Gastrocnemius medialis (tissue), 4 donors: ENCODE results near the gene UNC13C. TPM values are rescaled to one million over a fixed set of nuclear protein-coding genes. Genes with fewer than 3 reads are reported as not detected.

Experiments
- ATAC-seq, 2 donors: fragments of 150-250 bp; one replicate each; pipeline ENCODE4 v1.9.1; 2016
- DNase-seq, 2 donors: peaks; one replicate each; pipeline ENCODE4 v3.0.0-alpha.2; 2019
- H3K27ac ChIP-seq, 4 donors: fragments of 200-600 bp; sonication (generic); 1 replicate in 1 of 4; 2 replicates in 3 of 4; pipeline ENCODE4 v1.5.1; 2016 to 2018; ENCODE audit warnings: mild to moderate bottlenecking in 2 of 4, moderate library complexity in 1 of 4
- H3K27me3 ChIP-seq, 3 donors: fragments of 200-600 bp; sonication (generic) in 2 of 3; 1 replicate in 1 of 3; 2 replicates in 2 of 3; pipeline versions ENCODE4 v1.5.1 to v1.6.0; 2016 to 2019; ENCODE audit warnings: mild to moderate bottlenecking in 1 of 3, moderate library complexity in 1 of 3
- H3K36me3 ChIP-seq, 2 donors: fragments of 200-600 bp; sonication (generic) in 1 of 2; one replicate each; pipeline ENCODE4 v1.5.1; 2017 to 2018
- H3K4me1 ChIP-seq, 2 donors: fragments of 200-600 bp; sonication (generic) in 1 of 2; one replicate each; pipeline ENCODE4 v1.5.1; 2016 to 2017; ENCODE audit warnings: mild to moderate bottlenecking in 2 of 2
- H3K4me3 ChIP-seq, 4 donors: fragments of 200-600 bp; sonication (generic) in 3 of 4; 1 replicate in 1 of 4; 2 replicates in 3 of 4; pipeline ENCODE4 v1.5.1; 2016 to 2019; ENCODE audit warnings: mild to moderate bottlenecking in 2 of 4
- H3K9me3 ChIP-seq, 3 donors: fragments of 200-600 bp; sonication (generic) in 2 of 3; 1 replicate in 1 of 3; 2 replicates in 2 of 3; pipeline ENCODE4 v1.5.1; 2016 to 2019
- CTCF ChIP-seq, 5 experiments: fragments of 450-650 bp in 3 of 5; fragments of 200-600 bp in 2 of 5; sonication (generic) in 2 of 5; IDR thresholded peaks in 4 of 5; conservative IDR thresholded peaks in 1 of 5; 1 replicate in 4 of 5; 2 replicates in 1 of 5; pipeline ENCODE4 v1.5.1; 2016 to 2019; ENCODE audit warnings: antibody characterized with exemption in 5 of 5, mild to moderate bottlenecking in 3 of 5, moderate library complexity in 3 of 5
- POLR2A ChIP-seq, 2 donors: fragments of 450-650 bp; IDR thresholded peaks; one replicate each; pipeline ENCODE4 v1.6.1; 2017; ENCODE audit warnings: antibody characterized with exemption in 2 of 2, mild to moderate bottlenecking in 2 of 2, moderate library complexity in 2 of 2
- in situ Hi-C, 4 donors: fragments of 200-750 bp; cut with MboI; loops; one replicate each; pipeline versions ENCODE4 v1.15.0 to v1.8.0; 2017; ENCODE audit warnings: low sequenced_read_pairs in 4 of 4
- intact Hi-C: fragments of 100-400 bp; cut with DNase I; formaldehyde crosslinking; loops from one replicate; pipeline ENCODE4 v1.15.1; 2023; ENCODE audit warnings: low total_unique reads
- total RNA-seq, 4 donors: library from RNA; depleted of rRNA; stranded (reverse); fragments of >200 nt; gene quantifications; one replicate each; pipeline versions ENCODE4 v1.1.0 to v1.2.3, GENCODE V29; 2016

The UNC13C gene
- total RNA-seq, 4 donors from 2014 or later, result 2.5 to 6.6 (median 3.6) TPM

DNA sequence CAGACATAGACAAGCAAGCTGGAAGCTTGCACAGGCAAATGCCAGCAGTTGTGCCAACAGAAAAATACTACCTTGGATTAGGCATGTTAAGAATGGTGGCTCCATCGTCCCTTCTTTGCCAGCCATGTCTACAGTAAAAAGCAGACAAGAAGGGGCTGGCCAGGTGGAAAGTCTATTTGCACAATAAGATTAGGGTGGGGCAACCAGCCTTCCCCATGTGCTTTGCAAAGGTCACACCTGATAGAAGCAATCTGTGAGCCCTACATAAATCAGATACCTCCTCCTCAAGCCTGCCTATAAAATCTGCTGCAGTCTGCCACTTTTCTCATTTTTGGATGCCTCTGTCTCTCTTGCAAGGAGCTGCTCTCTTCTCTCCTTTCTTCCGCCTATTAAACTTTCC is 662.6 kb downstream of the UNC13C start:
- no peak overlapping the region for H3K27ac ChIP-seq
- DNase-seq, result no peak
- no peak overlapping the region for H3K4me3 ChIP-seq
- in situ Hi-C loops (no loop called here), intact Hi-C loops (no loop called here)
- no peaks in the 10 kb centered on the region for H3K36me3 ChIP-seq
- TF ChIP-seq POLR2A (IDR thresholded peaks at IDR 0.05) (no peak), CTCF (IDR thresholded peaks at IDR 0.05 in 4 of 5, conservative IDR thresholded peaks at IDR 0.05 in 1 of 5) (no peak)
- H3K9me3 ChIP-seq, result no peaks in the 10 kb centered on the region
- no peaks in the 10 kb centered on the region for H3K27me3 ChIP-seq
- no peaks in the 10 kb centered on the region for H3K4me1 ChIP-seq
- no peak for ATAC-seq

GRCh38 chr15:54644796-54645195 is 666.6 kb downstream of the UNC13C start:
- in situ Hi-C loops, result no loop called here
- TF ChIP-seq POLR2A (IDR thresholded peaks at IDR 0.05) (no peak), CTCF (IDR thresholded peaks at IDR 0.05 in 4 of 5, conservative IDR thresholded peaks at IDR 0.05 in 1 of 5) (no peak)
- no peak for ATAC-seq

DNA sequence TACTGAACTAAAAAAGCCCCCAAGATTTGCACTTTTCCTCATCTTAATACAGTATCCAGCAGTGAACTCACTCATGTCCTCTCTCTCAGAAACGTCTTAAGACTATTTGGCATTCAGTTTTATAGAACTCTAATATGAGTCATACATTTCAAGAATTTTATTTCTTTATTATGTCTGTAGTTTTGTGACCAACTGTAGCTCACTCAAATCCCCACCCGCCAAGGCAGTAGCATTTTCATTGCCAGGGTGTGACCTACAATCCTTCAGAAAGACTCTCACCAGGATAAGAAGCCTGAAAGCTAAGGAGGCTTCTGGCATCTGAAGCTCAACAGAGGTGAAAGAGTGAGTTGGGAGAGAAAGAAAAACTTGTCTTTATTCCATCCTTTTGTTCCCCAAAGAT is 681.4 kb downstream of the UNC13C start:
- Histone ChIP-seq H3K9me3 (no peaks in the 10 kb centered on the region), H3K36me3 (no peaks in the 10 kb centered on the region), H3K4me1 (no peaks in the 10 kb centered on the region), H3K27me3 (no peaks in the 10 kb centered on the region), H3K4me3 (no peak overlapping the region), H3K27ac (no peak overlapping the region)
- in situ Hi-C loops, result no loop called here
- TF ChIP-seq CTCF (IDR thresholded peaks at IDR 0.05 in 4 of 5, conservative IDR thresholded peaks at IDR 0.05 in 1 of 5), result no peak
- TF ChIP-seq POLR2A (IDR thresholded peaks at IDR 0.05), result no peak
- DNase-seq, result no peak
- intact Hi-C loops, result no loop called here
- ATAC-seq, result no peak

More at GRCh38 chr15:54644796-54645195, 666.6 kb downstream of the UNC13C start:
- H3K36me3 ChIP-seq, result no peaks in the 10 kb centered on the region
- no peaks in the 10 kb centered on the region for H3K9me3 ChIP-seq
- intact Hi-C loops, result no loop called here
- no peaks in the 10 kb centered on the region for H3K4me1 ChIP-seq
- no peak overlapping the region for H3K4me3 ChIP-seq
- no peaks in the 10 kb centered on the region for H3K27me3 ChIP-seq
- no peak for DNase-seq
- no peak overlapping the region for H3K27ac ChIP-seq

- intact Hi-C loops, result no loop called here
- no peaks in the 10 kb centered on the region for H3K9me3 ChIP-seq
Measured at GRCh38 chr15:54660356-54660755, 682.1 kb downstream of the UNC13C start.

More at GRCh38 chr15:54660356-54660755, 682.1 kb downstream of the UNC13C start:
- no peak overlapping the region for H3K4me3 ChIP-seq
- H3K4me1 ChIP-seq, result no peaks in the 10 kb centered on the region
- no peaks in the 10 kb centered on the region for H3K36me3 ChIP-seq
- in situ Hi-C loops, result no loop called here
- TF ChIP-seq POLR2A (IDR thresholded peaks at IDR 0.05), result no peak
- TF ChIP-seq CTCF (IDR thresholded peaks at IDR 0.05 in 4 of 5, conservative IDR thresholded peaks at IDR 0.05 in 1 of 5), result no peak
- DNase-seq, result no peak
- ATAC-seq, result no peak
- no peaks in the 10 kb centered on the region for H3K27me3 ChIP-seq
- H3K27ac ChIP-seq, result no peak overlapping the region
